GM13976 (cell line): Measurements from ENCODE around the gene PARS2.

Experiments
- DNase-seq: peaks from one replicate; pipeline ENCODE4 v3.0.0; 2012; ENCODE audit warnings: low spot score
- in situ Hi-C: fragments of 300-500 bp; cut with MboI; formaldehyde crosslinking; loops from one replicate; pipeline ENCODE4 v1.12.0; 2022; ENCODE audit warnings: low sequenced_read_pairs, mixed read lengths, inconsistent platforms; ENCODE audit not compliant: unreplicated experiment
- TF ChIP-seq, protein P1 (sequence below): IDR thresholded peaks from 2 replicates; pipeline ENCODE4 v1.5.1; 2012; ENCODE audit warnings: borderline replicate concordance, mild to moderate bottlenecking; ENCODE audit not compliant: insufficient read depth; ENCODE audit errors: extremely low read depth, missing control alignments, control extremely low read depth

The PARS2 gene

DNA sequence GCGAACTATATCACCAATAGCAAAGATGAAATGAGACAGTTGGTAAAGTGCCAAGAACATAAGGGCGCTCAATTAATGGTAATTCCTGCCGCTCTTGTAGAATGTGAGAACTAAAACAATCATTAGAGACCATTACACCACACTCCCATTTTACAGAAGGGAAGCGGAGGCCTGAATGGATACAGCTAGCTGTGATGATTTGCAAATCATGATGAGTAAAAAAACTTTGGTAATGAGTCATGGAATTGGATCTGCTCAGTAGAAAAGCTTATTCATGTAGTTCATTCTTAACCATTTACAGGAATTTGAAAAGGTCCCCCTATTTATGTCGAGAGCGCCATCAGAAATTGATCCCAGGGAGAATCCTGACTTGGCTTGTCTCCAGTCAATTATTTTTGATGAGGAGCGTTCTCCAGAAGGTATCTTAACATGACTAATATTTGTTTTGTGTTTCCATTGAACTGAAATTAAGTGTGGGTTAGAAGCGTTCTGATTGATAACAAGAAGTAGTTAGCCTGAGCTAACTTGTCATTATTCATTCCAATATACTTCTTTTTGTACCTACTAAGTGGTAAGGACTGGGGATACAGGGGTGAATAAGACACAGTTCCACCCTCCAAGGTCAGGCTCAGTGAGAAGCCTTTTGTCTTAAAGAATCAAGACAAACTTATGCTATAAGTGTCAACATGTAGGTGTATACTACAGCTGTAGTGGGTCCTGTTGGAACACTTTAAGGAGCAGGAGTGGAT lies 47.9 kb downstream of the PARS2 start:
- no peak for DNase-seq
- in situ Hi-C loops: no loop called here
- TF ChIP-seq, protein P1, sequence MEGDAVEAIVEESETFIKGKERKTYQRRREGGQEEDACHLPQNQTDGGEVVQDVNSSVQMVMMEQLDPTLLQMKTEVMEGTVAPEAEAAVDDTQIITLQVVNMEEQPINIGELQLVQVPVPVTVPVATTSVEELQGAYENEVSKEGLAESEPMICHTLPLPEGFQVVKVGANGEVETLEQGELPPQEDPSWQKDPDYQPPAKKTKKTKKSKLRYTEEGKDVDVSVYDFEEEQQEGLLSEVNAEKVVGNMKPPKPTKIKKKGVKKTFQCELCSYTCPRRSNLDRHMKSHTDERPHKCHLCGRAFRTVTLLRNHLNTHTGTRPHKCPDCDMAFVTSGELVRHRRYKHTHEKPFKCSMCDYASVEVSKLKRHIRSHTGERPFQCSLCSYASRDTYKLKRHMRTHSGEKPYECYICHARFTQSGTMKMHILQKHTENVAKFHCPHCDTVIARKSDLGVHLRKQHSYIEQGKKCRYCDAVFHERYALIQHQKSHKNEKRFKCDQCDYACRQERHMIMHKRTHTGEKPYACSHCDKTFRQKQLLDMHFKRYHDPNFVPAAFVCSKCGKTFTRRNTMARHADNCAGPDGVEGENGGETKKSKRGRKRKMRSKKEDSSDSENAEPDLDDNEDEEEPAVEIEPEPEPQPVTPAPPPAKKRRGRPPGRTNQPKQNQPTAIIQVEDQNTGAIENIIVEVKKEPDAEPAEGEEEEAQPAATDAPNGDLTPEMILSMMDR: no peak

DNA sequence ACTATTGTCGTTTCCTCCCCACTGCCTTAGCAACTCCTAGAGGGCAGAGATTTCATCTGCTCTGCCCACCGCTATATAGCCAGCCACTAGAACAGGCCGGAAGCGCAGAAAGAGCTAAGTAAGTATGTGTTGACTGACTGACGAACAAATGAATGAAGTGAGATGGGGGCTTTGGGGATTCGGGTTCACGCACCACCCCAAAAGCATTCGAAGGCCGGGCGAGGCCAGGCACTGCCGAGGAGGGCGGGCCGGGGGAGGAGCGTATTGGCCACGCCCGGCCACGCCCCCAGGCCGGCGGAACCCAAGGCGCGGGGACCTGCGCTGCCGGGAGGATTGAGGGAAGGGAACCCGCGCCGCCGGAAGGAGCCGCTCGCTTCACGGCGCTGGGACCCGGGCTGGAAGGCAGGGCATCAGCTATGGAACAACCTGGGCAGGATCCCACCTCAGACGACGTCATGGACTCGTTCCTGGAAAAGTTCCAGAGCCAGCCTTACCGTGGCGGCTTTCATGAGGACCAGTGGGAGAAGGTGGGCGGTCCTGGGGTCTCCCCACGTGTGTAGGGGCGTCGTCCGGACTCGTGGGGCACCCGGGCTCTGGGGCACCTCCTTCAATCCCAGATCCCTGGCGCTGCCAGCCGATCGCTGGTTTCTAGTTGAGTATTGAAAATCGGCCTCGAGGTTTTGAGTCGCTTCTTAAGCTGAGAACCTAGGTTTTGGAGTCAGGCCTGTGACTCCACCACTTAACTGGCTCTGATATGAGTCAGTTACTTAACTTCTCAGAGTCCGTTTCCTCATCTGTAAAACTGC lies 48.6 kb downstream of the PARS2 start, which contains the start of gene TTC4:
TTC4 (plus strand) TSS at position 369 of the 806 bp plus-strand sequence; CDS start at position 417, 48 bp downstream.
- in situ Hi-C loops: no loop called here
- TF ChIP-seq, protein P1: no peak
- peak; percentile 96 for DNase-seq

DNA sequence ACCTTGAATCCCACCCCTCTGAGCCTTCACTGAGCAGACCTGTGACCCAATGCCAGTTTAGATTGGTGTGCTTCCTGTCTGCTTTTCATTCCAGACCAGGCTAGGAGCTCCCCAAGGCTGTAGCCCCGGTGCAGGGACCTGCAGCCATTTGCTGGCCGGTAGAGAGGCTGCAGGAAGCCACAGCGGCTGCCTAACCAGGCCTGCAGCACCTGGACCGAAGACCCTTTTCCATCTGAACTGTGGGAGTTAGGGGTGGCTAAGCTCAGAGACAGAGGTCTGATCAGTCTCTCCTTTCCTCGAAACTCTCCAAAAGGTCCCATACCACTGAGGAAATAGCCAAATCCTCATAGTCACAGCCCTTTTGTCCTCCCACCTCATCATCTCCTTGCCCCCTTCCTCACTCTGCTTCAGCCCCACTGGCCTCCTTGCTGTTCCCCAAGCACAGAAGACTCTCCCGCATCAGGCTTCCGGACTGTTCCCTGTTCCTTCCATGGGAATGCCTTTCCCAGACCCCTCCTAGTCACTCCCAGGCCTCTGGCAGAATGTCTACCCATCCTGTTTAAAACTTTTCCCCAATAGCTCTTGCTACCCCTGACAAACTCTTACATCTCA lies 49.3 kb downstream of the PARS2 start:
- TF ChIP-seq, protein P1: no peak
- no peak for DNase-seq
- in situ Hi-C loops: no loop called here

DNA sequence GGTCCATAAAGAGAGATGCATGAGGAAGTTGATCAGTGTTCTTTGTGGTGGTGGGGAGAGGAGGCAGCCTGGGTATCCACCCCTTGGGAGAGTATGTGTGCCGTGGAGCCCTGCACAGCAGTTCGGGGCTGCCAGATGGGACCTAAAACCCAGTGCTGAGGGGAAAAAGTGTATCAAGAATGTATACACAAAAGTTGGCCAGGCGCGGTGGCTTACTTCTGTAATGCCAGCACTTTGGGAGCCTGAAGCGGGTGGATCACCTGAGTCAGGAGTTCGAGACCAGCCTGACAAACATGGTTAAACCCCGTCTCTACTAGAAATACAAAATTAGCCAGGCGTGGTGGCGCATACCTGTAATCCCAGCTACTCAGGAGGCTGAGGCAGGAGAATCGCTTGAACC lies 52.8 kb downstream of the PARS2 start:
- TF ChIP-seq, protein P1: no peak
- DNase-seq: no peak
- in situ Hi-C loops: no loop called here

DNA sequence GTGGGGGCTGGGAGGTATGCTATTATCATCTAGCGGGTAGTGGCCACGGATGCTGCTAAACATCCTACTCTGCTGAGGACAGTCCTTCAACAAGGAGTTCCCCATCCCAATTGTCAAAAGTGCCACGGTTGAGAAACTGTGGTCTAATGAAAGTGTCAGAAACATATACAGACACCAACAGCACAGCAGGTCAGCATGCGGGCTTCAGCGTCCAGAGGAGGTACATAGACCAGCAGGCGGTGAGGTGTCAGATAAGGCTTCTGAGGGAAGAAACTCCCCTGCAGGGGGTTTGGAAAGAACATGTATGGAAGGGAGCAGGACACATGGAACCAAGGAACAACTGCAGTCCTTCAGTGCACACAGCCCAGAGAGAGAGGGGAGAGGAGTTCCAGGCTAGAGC lies 53.5 kb downstream of the PARS2 start:
- in situ Hi-C loops: no loop called here
- TF ChIP-seq, protein P1: no peak
- DNase-seq: peak; percentile 5

DNA sequence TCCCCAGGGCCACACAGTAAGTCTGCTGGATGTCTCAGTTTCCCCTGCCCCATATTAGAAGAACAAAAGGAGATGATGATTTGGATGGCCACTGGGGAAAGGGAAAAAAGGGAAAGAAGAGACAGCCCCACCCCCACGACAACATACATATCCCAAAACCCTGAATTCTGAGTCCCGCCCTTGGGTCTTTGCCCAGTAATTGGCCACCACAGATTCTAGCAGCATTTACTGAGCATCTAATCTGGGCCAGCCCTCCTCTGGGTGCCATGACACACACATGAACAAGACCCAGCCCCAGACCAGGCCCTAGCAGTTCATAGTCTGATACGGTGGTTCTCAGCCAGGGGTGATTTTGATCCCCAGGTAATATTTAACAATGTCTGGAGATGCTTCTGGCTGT lies 53.9 kb downstream of the PARS2 start:
- DNase-seq: peak; percentile 3
- TF ChIP-seq, protein P1: no peak

More for the DNA sequence above, 53.9 kb downstream of the PARS2 start:
- in situ Hi-C loops: no loop called here
